Cerebellar nuclear complex (tissue), 1 donor: ENCODE data around the gene RWDD1.

Experiments used
- DNase-seq, 2 experiments: peaks; one replicate each; lab custom pipeline; 2025; lab: John Stamatoyannopoulos, UW

The RWDD1 gene

GRCh38 chr6:116570856-116571682, at the start of gene RWDD1:
Gene RWDD1, plus strand, starts transcription at chr6:116571504. Its CDS starts 79 bp downstream, at chr6:116571583.
- peak; percentile 82 to 94 for DNase-seq

GRCh38 chr6:116522896-116523295, 48.4 kb upstream of the RWDD1 start:
- no peak for DNase-seq

- no peak for DNase-seq
Observed at GRCh38 chr6:116524236-116524635, 47.1 kb upstream of the RWDD1 start.

GRCh38 chr6:116528133-116528532, 43.2 kb upstream of the RWDD1 start:
- DNase-seq = no peak

- no peak for DNase-seq
Observed at GRCh38 chr6:116528780-116529179, 42.5 kb upstream of the RWDD1 start.

GRCh38 chr6:116529466-116530290, 41.6 kb upstream of the RWDD1 start:
- DNase-seq = no peak

GRCh38 chr6:116530436-116530835, 40.9 kb upstream of the RWDD1 start:
- DNase-seq = no peak

GRCh38 chr6:116531675-116532570, 39.4 kb upstream of the RWDD1 start:
- no peak for DNase-seq

- DNase-seq = no peak
Observed at GRCh38 chr6:116533233-116533957, 37.9 kb upstream of the RWDD1 start.

- DNase-seq = no peak
Observed at GRCh38 chr6:116535109-116535508, 36.2 kb upstream of the RWDD1 start.

GRCh38 chr6:116536216-116536621, 35.1 kb upstream of the RWDD1 start:
- DNase-seq = no peak

GRCh38 chr6:116542426-116542825, 28.9 kb upstream of the RWDD1 start:
- no peak for DNase-seq

GRCh38 chr6:116543149-116543548, 28.2 kb upstream of the RWDD1 start:
- DNase-seq = no peak

GRCh38 chr6:116545651-116546050, 25.7 kb upstream of the RWDD1 start, which contains the start of gene TRAPPC3L:
Gene TRAPPC3L, minus strand, starts transcription at chr6:116545684. Its CDS starts 170 bp downstream, at chr6:116545514.
- DNase-seq = no peak

GRCh38 chr6:116547358-116547757, 23.9 kb upstream of the RWDD1 start:
- no peak for DNase-seq

GRCh38 chr6:116550796-116551195, 20.5 kb upstream of the RWDD1 start:
- no peak for DNase-seq

- DNase-seq = no peak
Observed at GRCh38 chr6:116553451-116553850, 17.9 kb upstream of the RWDD1 start, which contains the start of gene CALHM4. Gene CALHM4, plus strand, starts transcription at chr6:116553751. Its CDS starts 43 bp downstream, at chr6:116553794.

GRCh38 chr6:116556065-116556464, 15.2 kb upstream of the RWDD1 start:
- no peak for DNase-seq

- DNase-seq = no peak
Observed at GRCh38 chr6:116556814-116557415, 14.4 kb upstream of the RWDD1 start.

- DNase-seq = no peak
Observed at GRCh38 chr6:116557893-116558292, 13.4 kb upstream of the RWDD1 start.

GRCh38 chr6:116560130-116560529, 11.2 kb upstream of the RWDD1 start:
- DNase-seq = no peak
